A549 (cell line): ENCODE data around the gene MT1A. TPM values are rescaled to one million over a fixed set of nuclear protein-coding genes. Genes with fewer than 3 reads are reported as not detected.
"Not testable (repeated sequence)": the region's sequence is repeated elsewhere in the genome, so short reads cannot be mapped to it uniquely, and the experiment has no call there.

Source experiments
- ATAC-seq, 2 experiments: fragments of 200-7000 bp in 1 of 2; fragments of >200 bp in 1 of 2; cut with Nextera tagmentation in 1 of 2; cut with Tn5 transposase in 1 of 2; 3 replicates each; pipeline versions ENCODE4 v1.8.0 to v1.9.1; 2018 to 2020; ENCODE audit warnings: mild to moderate bottlenecking in 1 of 2, moderate library complexity in 1 of 2
- CTCF ChIA-PET: fragments of 300-600 bp; sonication (Branson Sonifier 250); formaldehyde crosslinking; extraction: SDS; loops from one replicate; lab custom pipeline; 2021; ENCODE audit warnings: antibody characterized with exemption, inconsistent platforms; lab: Yijun Ruan, JAX
- POLR2A ChIA-PET: fragments of 350-600 bp; formaldehyde crosslinking; extraction: SDS; loops from one replicate; lab custom pipeline; 2021; ENCODE audit warnings: antibody characterized with exemption, inconsistent platforms; lab: Yijun Ruan, JAX
- DNase-seq, 2 experiments: peaks; one replicate each; pipeline versions ENCODE4 v3.0.0 to v3.0.0-alpha.2; 2011 to 2016; ENCODE audit warnings: low read depth in 1 of 2, low spot score in 1 of 2
- FAIRE-seq: peaks from 2 replicates; lab custom pipeline; 2011; peaks lifted over from hg19 to GRCh38; lab: Jason Lieb, UNC
- H3K27ac ChIP-seq, 2 experiments: fragments of >200 bp; sonication (Bioruptor Twin); formaldehyde crosslinking; 3 replicates each; pipeline ENCODE4 v1.5.1; 2016 to 2017
- H3K4me1 ChIP-seq: fragments of >200 bp; sonication (Bioruptor Twin); formaldehyde crosslinking; 3 replicates; pipeline ENCODE4 v1.6.1; 2016
- H3K4me2 ChIP-seq: fragments of >200 bp; sonication (Bioruptor Twin); formaldehyde crosslinking; 3 replicates; pipeline ENCODE4 v1.6.1; 2016
- H3K4me3 ChIP-seq: fragments of >200 bp; sonication (Bioruptor Twin); formaldehyde crosslinking; 3 replicates; pipeline ENCODE4 v1.5.1; 2016
- H3K9me3 ChIP-seq: fragments of >200 bp; sonication (Bioruptor Twin); formaldehyde crosslinking; 3 replicates; pipeline ENCODE4 v1.6.1; 2016
- BHLHE40 ChIP-seq: IDR thresholded peaks from 2 replicates; pipeline ENCODE4 v1.6.1; 2012; ENCODE audit warnings: low read depth, low read length, inconsistent platforms
- CEBPB ChIP-seq, 2 experiments: fragments of >200 bp in 1 of 2; sonication (Bioruptor Twin) in 1 of 2; formaldehyde crosslinking in 1 of 2; IDR thresholded peaks; 2 replicates each; pipeline ENCODE4 v1.6.1; 2012 to 2016
- FOXS1 ChIP-seq: fragments of 250-450 bp; sonication (Bioruptor Pico); IDR thresholded peaks from 2 replicates; pipeline ENCODE4 v1.5.0; 2020; ENCODE audit warnings: mild to moderate bottlenecking, moderate library complexity
- GATA3 ChIP-seq: IDR thresholded peaks from 2 replicates; pipeline ENCODE4 v1.6.1; 2012; ENCODE audit warnings: borderline replicate concordance
- HEYL ChIP-seq: fragments of 250-450 bp; sonication (Bioruptor Pico); IDR thresholded peaks from 2 replicates; pipeline ENCODE4 v1.8.0; 2021; ENCODE audit warnings: mild to moderate bottlenecking, moderate library complexity
- KDM1A ChIP-seq: fragments of 200-600 bp; sonication (generic); IDR thresholded peaks from 2 replicates; pipeline ENCODE4 v1.6.1; 2016; ENCODE audit warnings: low read depth, mild to moderate bottlenecking
- NR3C1 ChIP-seq: fragments of >200 bp; sonication (Bioruptor Twin); formaldehyde crosslinking; IDR thresholded peaks from 3 replicates; pipeline ENCODE4 v1.6.1; 2017
- POLR2A ChIP-seq: IDR thresholded peaks from 2 replicates; pipeline ENCODE4 v1.6.1; 2012; ENCODE audit warnings: mild to moderate bottlenecking, low read length
- RNF2 ChIP-seq: fragments of 200-600 bp; sonication (generic); IDR thresholded peaks from 2 replicates; pipeline ENCODE4 v1.6.1; 2016; ENCODE audit warnings: low read depth, mild to moderate bottlenecking, antibody characterized with exemption, moderate library complexity, borderline replicate concordance
- SMC3 ChIP-seq: fragments of >200 bp; sonication (Bioruptor Twin); formaldehyde crosslinking; IDR thresholded peaks from 3 replicates; pipeline ENCODE4 v1.6.1; 2018; ENCODE audit warnings: inconsistent platforms
- WGBS: methylation state at CpG from one replicate; pipeline ENCODE4 v1.1.6; 2017; ENCODE audit errors: missing lambda C conversion rate; 5-methylcytosine and 5-hydroxymethylcytosine counted together
- polyA plus RNA-seq, 4 experiments: library from polyadenylated mRNA; depleted of rRNA in 3 of 4; stranded (reverse); fragments of >200 nt; fragmentation: RNase III in 1 of 4; extraction: RNeasy Plus Mini Kit Qiagen cat#74134 plus additional on column Dnase treatment in 1 of 4; gene quantifications; 2 replicates in 3 of 4; 3 replicates in 1 of 4; pipeline ENCODE4 v1.2.3, GENCODE V29; 2011 to 2017
- TF ChIP-seq, protein P1 (sequence below): fragments of 250-450 bp; sonication (Bioruptor Pico); IDR thresholded peaks from 2 replicates; pipeline ENCODE4 v1.5.0; 2020; ENCODE audit warnings: low read depth, mild to moderate bottlenecking, moderate library complexity

MT1A gene
- polyA plus RNA-seq, 2 of the 4 experiments (the other 2 are of a cell fraction): 5.3 to 12.8 TPM

DNA sequence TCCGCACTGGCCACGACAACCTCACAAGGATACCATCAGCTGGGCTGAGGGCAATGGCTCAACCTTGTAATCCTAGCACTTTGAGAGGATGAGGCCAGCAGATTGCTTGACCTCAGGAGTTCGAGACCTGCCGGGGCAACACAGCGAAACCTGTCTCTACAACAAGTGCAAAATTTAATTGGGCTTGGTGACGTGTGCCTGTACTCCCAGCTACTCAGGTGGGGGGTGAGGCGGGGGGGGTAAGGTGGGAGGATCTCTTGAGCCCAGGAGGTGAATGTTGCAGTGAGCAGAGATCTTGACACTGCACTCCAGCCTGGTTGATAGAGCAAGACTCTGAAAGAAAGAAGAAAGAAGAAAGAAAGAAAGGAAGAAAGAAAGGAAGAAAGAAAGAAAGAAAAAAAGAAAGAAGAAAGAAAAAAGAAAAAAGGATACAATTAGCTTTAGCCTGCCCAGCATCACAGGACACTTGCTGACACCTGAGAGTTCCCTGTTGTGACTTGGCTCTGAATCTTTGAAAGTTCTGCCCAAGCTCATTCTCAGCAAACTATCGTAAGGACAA lies 18.0 kb upstream of the MT1A start:
- no peak overlapping the region for H3K27ac ChIP-seq
- no peaks in the 10 kb centered on the region for H3K9me3 ChIP-seq
- WGBS: 91% methylated on average over 5 of the region's 8 CpGs
- CTCF ChIA-PET: interaction anchor here (0.7 kb wide), 1 partner anchor 17 kb away, joined by 4 read pairs; no protein-coding TSS in a partner anchor
- no peak overlapping the region for H3K4me2 ChIP-seq
- H3K4me3 ChIP-seq: no peak overlapping the region
- ATAC-seq (no peak), FAIRE-seq (no peak), DNase-seq (no peak)
- POLR2A ChIA-PET: no interaction called here
- TF ChIP-seq BHLHE40 (no peak), POLR2A (no peak)
- H3K4me1 ChIP-seq: peaks cover 1% of the 10 kb centered on the region; the same call in 2 of the 3 replicates

DNA sequence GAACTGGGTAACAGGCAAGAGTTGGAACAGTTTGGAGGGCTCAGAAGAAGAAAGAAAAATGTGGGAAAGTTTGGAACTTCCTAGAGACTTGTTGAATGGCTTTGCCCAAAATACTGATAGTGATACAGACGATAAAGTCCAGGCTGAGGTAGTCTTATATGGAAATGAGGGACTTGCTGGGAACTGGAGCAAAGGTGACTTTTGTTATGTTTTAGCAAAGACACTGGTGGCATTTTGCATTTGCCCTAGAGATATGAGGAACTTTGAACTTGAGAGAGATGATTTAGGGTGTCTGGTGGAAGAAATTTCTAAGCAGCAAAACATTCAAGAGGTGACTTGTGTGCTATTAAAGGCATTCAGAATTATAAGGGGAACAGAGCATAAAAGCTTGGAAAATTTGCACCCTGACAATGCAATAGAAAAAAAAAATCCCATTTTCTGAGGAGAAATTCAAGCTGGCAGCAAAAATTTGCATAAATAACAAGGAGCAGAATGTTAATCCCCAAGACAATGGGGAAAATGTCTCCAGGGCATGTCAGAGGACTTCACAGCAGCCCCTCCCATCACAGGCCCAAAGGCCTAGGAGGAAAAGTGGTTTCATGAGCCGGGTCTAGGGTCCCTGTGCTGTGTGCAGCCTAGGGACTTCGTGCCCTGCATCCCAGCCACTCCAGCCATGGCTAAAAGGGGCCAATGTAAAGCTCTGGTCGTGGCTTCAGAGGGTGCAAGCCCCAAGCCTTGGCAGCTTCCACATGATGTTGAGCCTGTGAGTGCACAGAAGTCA lies 16.6 kb upstream of the MT1A start:
- not testable (repeated sequence) for ATAC-seq, H3K9me3 ChIP-seq, H3K4me3 ChIP-seq, DNase-seq, FAIRE-seq, H3K4me2 ChIP-seq, H3K4me1 ChIP-seq, H3K27ac ChIP-seq
- POLR2A ChIA-PET: interaction anchor here (1.6 kb wide), 1 partner anchor 14 kb away, joined by 3 read pairs; the partner anchor contains the start of gene MT2A
- CTCF ChIA-PET: interaction anchor here (0.7 to 5.3 kb wide), 3 partner anchors 11 to 36 kb away, joined by 3 to 18 read pairs (median 3); partner anchors contain the start of gene MT1F
- WGBS: 60% methylated on average over 4 of the region's 4 CpGs

DNA sequence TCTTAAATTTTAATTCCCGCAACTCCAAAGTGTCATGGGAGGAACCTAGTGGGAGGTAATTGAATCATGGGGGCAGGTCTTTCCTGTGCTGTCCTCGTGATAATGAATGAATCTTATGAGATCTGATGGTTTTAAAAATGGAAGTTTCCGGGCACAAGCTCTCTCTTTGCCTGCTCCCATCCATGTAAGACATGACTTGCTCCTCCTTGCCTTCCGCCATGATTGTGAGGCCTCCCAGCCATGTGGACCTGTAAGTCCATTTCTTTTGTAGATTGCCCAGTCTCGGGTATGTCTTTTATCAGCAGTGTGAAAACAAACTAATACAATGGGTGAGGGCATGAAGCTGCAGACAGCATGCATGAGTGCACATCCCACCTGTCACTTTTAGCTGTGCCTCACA lies 15.3 kb upstream of the MT1A start:
- not testable (repeated sequence) for H3K27ac ChIP-seq, H3K4me3 ChIP-seq, H3K4me2 ChIP-seq, FAIRE-seq, H3K9me3 ChIP-seq, ATAC-seq, DNase-seq
- ChIA-PET POLR2A (interaction anchor here (0.6 to 2.3 kb wide), 2 partner anchors 14 to 34 kb away, joined by 6 to 23 read pairs; partner anchors contain the start of gene MT2A), CTCF (interaction anchor here (0.7 to 5.3 kb wide), 5 partner anchors 11 to 22 kb away, joined by 3 to 18 read pairs (median 6); partner anchors contain the start of gene MT2A)
- peaks cover 14% of the 10 kb centered on the region for H3K4me1 ChIP-seq
- 81% methylated on average over 5 of the region's 5 CpGs for WGBS

DNA sequence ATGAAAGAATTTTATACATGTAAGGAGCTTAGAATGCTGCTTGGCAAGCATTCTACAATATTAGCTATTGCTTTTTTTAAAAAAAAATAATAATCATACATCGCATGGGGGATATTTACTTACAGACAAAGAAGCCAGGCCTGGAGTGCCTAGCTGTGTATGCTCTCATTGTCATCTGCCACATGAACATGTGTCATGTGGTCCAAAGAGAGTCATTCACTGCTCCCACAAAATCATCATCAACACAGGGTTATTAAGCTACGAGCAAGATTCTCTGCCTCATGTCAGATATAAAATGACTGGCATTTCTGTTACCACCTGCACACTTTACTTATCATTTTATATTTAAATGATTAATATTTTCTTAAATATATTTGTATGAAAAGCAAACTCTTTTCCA lies 14.8 kb upstream of the MT1A start:
- FAIRE-seq (no peak), DNase-seq (no peak), ATAC-seq (no peak)
- Histone ChIP-seq H3K4me2 (no peak overlapping the region), H3K9me3 (no peaks in the 10 kb centered on the region), H3K4me1 (peaks cover 14% of the 10 kb centered on the region), H3K4me3 (no peak overlapping the region), H3K27ac (no peak overlapping the region)
- TF ChIP-seq NR3C1: no peak
- TF ChIP-seq, protein P1, sequence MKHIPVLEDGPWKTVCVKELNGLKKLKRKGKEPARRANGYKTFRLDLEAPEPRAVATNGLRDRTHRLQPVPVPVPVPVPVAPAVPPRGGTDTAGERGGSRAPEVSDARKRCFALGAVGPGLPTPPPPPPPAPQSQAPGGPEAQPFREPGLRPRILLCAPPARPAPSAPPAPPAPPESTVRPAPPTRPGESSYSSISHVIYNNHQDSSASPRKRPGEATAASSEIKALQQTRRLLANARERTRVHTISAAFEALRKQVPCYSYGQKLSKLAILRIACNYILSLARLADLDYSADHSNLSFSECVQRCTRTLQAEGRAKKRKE (CRISPR knock-in tag): no peak
- no peak for TF ChIP-seq CEBPB (IDR thresholded peaks at IDR 0.05)
- WGBS: 89% methylated on average over 2 of the region's 2 CpGs
- CTCF ChIA-PET: interaction anchor here (0.7 to 5.3 kb wide), 7 partner anchors 11 to 78 kb away, joined by 3 to 18 read pairs (median 4); partner anchors contain the start of gene MT2A
- POLR2A ChIA-PET: interaction anchor here (0.6 to 2.3 kb wide), 2 partner anchors 14 to 34 kb away, joined by 6 to 23 read pairs; partner anchors contain the start of gene MT2A

DNA sequence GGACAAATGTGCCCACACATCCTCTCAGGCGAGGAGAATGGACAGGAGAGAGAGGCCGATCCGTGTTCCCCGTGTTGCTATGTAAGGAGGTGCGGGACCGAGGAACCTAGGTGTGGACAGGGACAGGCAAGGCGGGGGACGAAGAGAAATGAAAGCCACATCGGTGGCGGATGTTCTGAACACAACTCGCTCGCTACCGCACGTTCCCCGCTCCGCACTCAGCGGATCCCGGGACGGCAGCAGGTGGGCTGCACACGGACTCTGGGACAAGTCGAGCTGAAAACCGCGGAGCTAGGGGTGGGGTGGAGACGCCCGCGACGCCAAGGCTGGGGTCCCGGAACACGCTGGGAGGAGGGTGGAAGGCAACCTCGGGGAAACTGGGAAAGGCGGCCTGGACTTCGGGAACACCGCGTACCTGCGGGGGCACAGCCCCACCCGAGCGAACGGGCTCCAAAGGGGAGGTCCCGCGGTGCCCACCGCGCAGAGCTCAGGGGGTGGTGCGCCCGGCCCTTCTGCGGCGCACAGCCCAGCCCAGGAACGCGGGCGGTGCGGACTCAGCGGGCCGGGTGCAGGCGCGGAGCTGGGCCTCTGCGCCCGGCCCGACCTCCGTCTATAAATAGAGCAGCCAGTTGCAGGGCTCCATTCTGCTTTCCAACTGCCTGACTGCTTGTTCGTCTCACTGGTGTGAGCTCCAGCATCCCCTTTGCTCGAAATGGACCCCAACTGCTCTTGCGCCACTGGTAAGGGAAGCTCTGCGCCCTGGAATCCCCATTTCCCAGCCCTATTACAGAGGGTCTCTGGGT lies 13.1 kb upstream of the MT1A start, which contains the start of gene MT1E:
Gene MT1E, plus strand, starts transcription at position 642 of the 803 bp plus-strand sequence. Its CDS starts 71 bp downstream, at position 713.
- DNase-seq (no peak), FAIRE-seq (no peak)
- POLR2A ChIA-PET: interaction anchor here (0.7 to 2.3 kb wide), 2 partner anchors 16 to 18 kb away, joined by 5 to 23 read pairs; partner anchors contain the start of gene MT2A

More for the DNA sequence above, 13.1 kb upstream of the MT1A start, which contains the start of gene MT1E:
- no peak for TF ChIP-seq SMC3
- no peak for TF ChIP-seq CEBPB (IDR thresholded peaks at IDR 0.05)
- no peak for TF ChIP-seq RNF2
- no peak for TF ChIP-seq KDM1A
- no peak for TF ChIP-seq GATA3
- no peak for TF ChIP-seq FOXS1 (CRISPR knock-in tag)
- TF ChIP-seq HEYL (CRISPR knock-in tag): no peak
- Histone ChIP-seq H3K4me2 (no peak within 1 kb of the TSS), H3K27ac (peak within 1 kb of the TSS; percentile 72 to 86), H3K9me3 (no peaks in the 10 kb centered on the region), H3K4me1 (peaks cover 14% of the 10 kb centered on the region), H3K4me3 (no peak within 1 kb of the TSS)
- ATAC-seq: no peak
- WGBS: 93% methylated on average over 59 of the region's 62 CpGs
- CTCF ChIA-PET: interaction anchor here (0.8 to 5.3 kb wide), 7 partner anchors 14 to 111 kb away, joined by 3 to 18 read pairs (median 3); partner anchors contain the start of gene MT1A
